Measurements from ENCODE around the gene SDR9C7.
"Not testable (repeated sequence)": the region's sequence is repeated elsewhere in the genome, so short reads cannot be mapped to it uniquely, and the experiment has no call there.

The SDR9C7 gene

DNA sequence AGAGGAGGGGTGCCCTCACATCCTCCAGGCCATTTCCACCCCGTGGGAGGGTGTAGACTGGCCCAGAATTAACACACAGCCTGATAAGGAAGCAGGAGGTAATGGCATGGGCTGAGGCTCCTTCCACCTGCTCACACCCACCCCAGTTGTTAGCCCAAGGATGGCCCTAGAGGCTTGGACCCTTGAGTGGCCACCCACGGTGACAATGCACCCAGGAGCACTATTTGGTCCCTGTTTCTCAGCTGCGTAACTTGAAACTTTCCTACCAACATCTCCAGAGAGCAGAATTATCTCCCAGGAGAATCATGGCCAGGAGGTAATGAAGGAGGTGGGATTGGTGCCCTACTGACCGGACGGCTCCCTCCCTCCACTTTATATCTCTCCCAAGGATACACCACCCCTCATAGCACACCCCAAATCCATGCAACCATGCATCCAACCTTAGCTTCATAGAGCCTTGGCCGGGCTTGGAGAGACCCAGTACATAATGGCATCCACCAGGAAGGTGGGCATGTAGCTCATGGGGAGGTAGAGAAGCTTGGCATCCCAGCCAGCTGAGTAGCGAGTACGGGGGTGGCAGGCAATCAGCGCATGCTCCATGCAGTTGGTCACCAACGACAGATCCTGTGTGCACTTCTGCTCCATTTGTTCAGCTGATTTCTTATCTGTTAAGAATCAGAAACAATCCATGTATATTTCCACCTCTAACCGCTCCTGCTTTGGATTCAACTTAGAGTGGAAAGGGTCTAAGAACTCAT lies 17.6 kb upstream of the SDR9C7 start:
- DNase-seq: no peak

DNA sequence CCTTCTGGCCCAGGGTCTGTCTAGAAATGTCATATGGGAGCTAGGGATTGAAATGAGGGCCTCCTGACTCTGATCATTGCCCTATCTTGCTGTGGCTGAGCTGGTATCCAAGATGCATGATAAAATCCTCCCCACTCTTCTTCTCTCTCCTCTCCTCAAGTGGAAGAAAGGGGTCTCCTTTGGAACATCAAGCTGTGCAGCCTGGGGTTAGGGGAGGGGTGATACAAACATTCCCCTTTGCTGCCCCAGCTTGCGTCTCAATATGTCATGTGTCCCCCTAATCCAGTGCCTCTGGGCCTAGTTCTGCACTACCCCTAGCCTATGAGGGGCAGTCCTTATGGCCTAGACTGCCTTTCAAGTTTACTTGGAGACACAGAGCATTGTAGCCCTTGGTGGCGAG lies 14.7 kb upstream of the SDR9C7 start:
- DNase-seq: no peak

DNA sequence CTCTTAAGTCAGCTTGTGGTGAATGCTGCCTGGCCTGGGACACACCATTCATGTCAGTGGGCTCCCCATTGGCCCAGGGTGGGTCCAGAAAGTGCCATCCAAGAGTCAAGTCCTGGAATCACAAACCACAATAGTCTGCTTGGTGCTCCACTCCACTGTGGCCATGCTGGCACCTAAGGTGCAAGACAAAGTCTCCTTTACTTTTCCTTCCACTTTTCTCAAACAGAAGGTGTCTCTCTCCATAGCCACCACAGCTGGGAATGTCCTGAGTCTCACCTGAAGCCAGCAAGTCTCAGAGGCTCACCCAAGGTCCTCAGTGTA lies 14.2 kb upstream of the SDR9C7 start:
- no peak for DNase-seq

DNA sequence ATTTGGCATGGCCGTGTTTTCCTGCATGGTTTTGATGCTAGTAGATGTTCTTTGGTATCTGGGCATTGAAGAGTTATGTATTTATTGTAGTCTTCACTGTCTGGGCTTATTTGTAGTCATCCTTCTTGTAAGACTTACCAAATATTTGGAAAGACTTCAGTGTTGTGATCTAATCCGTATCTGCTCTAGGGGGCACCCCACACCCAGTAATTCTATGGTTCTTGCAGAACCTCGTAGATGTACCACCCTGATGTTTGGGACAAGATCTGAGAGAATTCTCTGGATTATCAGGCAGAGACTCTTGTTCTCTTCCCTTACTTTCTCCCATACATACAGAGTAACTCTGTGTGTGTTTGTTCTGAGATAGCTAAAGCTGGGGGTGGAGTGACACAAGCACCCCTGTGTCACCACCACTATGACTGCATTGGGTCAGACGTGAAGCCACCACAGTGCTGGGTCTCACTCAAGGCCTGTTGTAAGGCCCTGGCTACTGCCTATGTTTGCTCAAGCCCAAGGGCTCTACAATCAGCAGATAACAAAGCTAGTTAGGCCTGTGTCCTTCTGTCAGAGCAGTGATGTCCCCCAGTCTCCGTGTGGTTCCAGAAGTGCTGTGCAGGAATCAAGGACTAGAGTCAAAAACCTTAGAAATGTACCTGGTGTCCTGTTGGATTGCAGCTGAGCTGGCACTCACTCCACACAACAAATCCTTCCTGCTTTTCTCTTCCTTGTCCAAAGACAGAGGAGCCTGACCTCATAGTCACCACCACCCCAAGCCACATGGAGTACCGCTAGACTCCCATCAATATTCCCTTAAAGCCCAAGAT lies 13.6 kb upstream of the SDR9C7 start:
- DNase-seq: no peak

DNA sequence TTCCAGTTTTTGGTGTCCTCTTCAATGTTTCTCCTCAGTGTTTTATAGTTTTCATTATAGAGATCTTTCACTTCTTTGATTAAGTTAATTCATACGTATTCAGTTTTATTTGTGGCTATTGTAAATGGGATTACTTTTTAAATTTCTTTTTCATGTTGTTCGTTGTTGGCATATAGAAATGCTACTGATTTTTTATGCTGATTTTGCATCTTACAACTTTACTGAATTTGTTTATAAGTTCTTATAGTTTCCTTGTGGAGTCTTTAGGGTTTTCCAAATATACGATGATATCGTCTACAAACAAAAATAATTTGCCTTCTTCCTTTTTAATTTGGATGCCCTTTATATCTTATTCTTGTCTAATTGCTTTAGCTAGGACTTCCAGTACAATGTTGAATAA lies 9.7 kb upstream of the SDR9C7 start:
- no peak for DNase-seq

DNA sequence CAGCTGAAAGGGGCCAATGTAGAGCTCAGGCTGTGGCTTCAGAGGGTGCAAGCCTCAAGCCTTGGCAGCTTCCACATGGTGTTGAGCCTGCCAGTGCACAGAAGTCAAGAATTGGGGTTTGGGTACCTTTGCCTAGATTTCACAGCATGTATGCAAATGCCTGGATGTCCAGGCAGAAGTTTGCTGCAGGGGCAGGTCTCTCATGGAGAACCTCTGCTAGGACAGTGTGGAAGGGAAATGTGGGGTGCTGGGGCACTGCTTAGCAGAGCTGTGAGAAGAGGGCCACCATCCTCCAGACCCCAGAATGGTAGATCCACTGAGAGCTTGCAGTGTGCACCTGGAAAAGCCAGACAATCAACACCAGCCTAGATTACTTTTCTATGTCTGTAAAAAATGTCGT lies 9.2 kb upstream of the SDR9C7 start:
- DNase-seq: not testable (repeated sequence)

DNA sequence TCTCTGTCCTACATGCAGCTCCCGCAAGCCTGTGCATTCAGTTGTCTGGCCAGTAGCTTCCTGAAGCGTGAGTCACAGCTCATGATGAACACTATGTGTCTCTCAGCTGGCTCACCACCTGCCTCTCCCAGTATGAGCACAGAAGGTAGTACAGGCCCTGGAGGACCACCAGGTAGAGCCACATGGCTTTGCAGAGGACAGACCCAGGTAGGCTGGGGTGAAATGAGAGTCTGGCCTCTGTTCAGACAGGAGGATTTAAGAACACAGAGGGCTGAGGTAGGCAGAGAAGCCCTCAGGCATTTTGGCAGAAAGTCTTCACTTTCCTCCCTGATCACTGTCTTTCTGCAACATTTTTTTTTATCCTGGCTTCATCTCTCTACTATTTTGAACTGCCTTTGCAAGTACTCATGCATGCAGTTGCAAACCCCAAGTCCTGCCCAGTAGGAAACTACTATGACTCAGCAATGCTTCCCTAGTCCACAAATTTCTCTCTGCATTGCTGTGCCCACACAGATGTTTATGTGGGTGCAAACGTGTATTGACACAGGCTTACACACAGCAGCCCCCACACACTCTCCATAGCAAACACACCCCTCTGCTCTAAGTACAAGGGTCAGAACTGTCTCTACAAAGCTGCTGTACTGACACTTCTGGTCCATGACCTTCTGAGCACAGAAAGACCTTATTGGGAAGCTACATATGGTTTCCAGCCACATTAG lies 7.2 kb upstream of the SDR9C7 start:
- DNase-seq: no peak

DNA sequence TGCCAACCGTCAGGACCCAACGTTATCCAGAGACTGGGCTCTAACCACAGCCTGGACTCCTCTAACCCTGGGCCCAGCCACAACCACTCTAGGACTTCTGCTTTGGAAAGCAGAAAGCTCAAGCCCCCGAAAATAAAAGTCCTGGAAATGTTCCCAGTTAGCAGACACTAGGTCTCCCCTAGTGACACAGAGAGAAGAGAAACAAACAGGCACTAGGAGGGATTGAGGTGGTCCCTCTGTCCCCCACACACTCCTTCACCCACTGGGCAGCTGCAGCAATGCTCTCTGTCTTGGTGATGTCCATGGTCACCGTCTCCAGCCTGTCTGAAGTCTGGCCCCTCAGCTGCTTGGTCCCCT lies 6.7 kb upstream of the SDR9C7 start:
- DNase-seq: not testable (repeated sequence)

DNA sequence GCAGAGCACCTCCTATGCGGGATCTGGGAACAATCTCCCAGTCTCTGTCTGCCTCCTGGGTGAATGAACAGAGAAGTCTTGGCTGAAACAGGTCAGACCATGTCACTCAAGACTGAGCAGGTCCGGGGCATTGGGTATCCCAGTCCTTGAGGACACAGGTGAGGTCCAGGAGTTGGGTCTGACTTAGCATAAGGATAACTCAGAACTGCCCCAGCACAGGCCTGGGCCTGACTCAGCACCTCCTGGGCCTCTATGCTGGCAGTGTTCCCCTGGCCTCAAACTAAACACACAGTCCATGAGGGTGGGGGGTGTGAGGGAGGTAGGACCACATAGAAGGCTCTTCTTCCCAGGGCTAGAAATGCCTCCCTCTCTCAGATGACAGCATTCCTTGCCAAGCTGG lies 1.5 kb upstream of the SDR9C7 start:
- no peak for DNase-seq

DNA sequence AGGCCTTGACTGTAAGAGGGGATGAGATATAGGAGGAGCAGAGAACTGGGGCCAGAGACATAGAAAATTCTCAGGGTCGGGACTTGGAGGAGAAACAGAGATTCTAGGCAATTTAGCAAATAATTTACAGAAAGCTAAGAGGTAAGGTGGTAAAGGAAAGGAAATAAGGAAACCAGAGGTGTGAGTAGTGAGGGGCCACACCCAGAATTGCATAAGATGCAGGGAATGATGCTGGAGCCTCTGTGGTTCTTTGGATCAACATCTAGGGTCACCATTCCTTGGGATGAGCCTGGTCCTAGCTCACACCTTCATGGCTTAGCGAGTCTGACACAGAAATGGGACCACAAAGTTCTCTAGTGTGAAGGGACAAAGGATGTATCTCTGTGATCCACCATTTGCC lies 949 bp upstream of the SDR9C7 start:
- DNase-seq: no peak

DNA sequence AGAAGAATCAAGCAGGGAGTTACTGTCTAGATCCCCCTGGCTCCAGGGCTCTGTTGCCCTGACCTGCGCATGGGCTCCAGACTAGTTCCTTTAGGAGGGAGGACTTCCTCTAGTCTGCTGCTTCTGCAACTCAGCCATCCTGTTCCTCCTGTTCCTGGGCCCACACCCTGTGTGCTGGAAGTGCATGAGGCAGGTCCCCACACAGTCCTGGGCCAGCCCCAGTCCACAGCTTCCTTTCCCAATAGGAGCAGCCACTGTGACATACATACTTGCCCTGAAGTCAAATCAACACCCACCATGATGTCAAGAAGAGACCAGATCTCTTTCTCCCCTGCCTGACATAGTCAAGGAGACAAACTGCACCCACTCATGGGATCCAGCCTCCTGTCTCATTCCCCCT lies 1.3 kb downstream of the SDR9C7 start:
- no peak for DNase-seq

DNA sequence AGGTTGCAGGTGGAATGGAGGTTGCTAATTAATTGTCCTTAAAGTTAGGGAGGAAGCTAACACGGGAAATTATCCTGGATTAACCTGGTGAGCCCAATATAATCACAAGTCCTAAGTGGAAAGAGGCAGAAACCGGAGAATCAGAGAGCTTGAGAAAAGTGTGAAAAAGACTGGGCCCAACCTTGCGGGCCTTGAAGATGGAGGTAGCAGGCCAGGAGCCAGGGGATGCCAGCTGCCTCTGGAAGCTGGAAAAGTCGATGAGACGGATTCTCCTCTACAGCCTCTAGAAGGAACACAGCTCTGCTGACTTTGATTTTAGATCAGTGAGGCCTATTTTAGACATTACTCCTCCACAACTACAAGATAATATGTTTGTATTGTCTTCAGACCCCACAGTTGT lies 2.1 kb downstream of the SDR9C7 start:
- DNase-seq: no peak

DNA sequence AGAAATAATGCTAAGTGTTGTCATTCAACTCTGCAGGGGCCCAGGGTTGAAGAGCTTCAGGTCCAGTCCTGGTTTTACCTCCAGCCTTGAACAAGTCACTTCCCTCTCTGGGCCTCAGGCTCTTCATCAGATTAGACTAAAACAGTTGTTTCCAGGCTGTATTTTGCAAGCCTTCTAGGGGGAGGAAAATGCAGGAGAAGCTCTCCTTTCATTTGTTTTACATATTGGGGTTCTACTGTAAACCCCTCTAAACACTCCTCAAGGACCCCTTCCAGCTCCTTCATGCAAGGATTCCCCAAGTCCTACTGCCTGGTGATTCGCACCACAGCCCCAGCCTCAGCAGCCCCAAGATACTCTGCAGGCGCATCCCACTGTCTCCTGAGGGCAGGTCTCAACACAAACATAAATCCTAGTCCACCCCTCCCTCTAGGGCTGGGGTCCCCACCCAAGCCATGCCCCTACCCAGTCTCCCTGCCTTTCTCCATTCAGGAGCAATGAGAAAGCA lies 2.7 kb downstream of the SDR9C7 start:
- no peak for DNase-seq

DNA sequence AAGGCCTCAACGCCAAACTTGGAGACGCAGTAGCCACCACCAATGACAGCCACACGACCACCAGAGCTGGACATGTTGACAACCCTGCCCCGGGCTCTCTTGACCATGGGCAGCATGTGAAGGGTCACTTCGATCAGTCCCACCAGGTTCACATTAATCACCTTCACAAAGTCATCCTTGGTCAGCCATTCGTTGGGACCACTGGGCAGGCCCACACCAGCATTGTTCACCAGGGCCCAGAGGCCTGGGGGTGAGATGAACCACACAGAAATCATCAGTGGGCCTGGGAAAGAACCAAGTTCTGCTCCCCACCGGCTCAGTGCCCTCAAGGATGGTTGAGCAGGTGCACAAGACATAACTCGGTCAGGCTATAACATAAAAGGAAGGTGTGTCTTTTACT lies 4.0 kb downstream of the SDR9C7 start:
- no peak for DNase-seq

DNA sequence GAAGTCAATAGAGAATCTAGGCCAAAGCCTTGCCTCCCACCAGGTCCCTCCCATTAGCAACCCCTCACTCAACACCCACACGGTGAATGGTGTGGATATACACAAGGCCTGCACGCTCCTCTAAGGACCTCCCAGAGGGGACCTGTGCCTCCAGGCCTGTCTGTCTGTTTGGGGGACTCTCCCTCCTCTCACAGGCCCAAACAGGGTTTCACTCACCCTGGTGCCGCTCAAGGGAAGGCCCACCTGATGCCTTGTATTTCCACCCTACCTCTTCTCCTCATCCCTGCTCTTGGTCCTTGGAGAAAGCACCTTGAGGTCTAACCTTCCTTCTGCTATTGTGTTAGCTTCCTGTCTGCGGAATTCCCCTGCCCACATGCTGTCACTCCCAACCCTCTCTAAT lies 4.4 kb downstream of the SDR9C7 start:
- no peak for DNase-seq

DNA sequence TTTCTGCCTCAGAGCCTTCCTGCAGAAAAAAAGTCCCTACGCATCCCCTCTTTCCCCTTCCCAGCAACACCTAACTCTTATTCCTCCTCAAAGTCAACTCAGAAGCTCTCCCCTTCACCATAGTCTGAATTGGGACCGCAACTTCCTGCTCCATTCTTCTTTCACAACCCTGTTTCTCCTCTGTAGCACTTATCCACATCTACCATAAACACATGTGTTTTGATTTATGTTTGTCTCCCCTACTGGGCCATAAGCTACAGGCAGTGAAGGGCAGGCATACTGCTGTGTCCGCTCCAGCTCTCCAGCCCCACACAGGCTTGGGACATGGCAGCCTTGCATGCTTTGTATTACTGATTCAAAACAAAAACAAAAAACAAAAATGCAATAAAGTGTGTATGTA lies 5.9 kb downstream of the SDR9C7 start:
- no peak for DNase-seq

DNA sequence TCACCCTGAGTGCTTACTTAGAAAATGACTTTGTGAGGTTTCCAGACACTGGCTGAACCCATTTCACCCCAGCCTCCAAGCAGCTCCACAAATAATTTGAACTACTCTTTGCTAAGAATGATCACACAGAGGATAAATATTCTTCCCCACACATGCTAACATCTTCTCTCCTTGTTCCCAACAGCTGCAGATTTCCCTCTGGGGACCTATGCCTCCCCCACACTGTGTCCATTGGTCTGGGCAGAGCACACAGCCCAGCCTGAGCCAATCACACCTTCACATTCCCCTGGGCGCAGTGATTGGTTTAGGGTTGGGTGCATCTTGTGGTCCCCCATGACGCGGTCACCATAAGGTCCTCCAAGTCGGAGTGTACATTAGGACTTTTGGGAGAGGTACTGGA lies 6.9 kb downstream of the SDR9C7 start:
- no peak for DNase-seq

DNA sequence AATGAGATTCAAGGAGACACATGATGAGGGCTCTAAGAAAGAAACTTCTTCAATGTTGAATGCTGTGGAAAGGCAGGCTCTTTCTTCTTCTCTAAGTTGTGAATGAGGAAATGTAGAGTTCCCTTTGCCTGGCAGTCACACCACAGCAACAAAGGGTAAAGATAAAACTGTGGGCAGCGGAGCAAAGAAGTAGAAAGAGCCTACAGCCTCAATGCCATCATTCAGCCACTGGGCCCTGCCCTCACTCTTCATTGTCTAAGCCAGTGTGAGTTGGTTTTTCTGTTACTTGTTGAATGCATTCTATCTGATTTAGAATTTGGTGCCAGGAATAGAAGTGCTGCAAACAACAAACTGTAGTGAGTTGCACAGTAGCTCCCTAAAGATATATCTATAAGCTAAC lies 12.2 kb downstream of the SDR9C7 start:
- no peak for DNase-seq

DNA sequence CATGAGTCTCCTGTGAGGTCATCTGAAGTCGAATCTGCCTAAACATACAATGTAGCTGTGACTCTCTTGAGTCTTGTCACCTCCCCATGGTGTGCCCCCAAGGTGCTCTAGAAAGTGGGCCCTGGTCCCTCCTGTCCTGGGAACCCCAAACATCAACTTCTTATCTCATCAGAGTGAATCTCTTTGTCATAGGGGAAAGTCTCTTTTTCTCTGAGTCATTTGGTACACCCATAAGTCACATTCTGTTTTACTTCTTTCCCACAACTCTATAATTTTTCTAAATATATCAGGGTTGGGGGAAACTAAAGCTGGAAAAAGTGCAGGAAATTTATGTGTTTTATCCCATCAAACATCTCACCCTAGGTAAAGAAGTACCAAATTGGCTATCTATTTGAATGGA lies 12.9 kb downstream of the SDR9C7 start:
- no peak for DNase-seq

DNA sequence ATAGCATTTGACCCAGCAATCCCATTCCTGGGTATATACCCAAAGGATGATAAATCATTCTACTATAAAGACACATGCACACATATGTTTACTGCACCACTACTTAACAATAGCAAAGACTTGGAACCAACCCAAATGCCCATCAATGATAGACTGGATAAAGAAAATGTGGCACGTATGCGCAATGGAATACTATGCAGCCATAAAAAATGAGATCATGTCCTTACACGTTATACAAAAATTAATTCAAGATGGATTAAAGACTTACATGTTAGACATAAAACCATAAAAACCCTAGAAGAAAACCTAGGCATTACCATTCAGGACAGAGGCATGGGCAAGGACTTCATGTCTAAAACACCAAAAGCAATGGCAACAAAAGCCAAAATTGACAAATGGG lies 16.1 kb downstream of the SDR9C7 start:
- DNase-seq: not testable (repeated sequence)

DNA sequence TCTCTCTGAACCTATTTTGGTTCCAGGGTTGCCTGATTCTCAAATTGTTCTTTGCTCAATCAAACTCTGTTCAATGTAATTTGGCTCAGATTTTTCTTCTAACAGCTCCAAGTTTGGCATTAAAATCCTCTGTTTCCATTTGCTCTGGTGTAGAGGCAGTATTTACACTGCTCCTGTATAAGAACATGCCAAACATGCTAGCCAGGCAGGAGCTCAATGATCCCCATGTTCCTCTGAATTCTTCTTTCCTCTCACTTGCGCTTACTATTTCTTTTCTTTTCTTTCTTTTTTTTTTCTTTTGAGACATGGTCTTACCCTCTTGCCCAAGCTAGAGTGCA lies 17.2 kb downstream of the SDR9C7 start:
- DNase-seq: no peak

DNA sequence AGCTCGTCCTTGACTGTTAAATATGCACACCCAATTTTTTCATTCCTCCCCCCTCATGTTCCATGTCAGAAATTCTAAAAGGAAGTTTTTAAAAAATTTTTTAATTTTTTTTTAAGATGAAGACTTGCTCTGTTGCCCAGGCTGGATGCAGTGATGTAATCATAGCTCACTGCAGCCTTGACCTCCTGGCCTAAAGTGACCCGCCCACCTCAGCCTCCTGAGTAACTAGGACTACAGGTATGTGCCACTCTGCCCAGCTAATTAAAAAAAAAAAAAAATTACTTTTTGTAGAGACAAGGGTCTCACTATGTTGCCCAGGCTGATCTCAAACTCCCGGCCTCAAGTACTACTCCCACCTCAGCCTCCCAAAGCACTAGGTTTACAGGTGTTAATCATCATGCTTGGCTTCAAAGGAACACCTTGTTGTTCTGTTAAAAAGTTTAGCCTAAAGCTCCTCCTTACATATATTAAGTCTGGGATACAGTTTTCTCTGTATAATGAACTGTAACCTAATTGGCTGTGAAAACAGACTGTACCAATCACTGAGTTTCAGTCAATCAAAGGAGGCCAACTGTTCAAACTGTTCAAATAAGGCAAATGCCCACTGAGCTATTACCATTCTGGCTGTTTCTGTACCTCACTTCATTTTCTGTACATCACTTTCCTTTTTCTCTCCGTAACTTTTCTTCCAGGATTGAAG lies 17.8 kb downstream of the SDR9C7 start:
- DNase-seq: no peak

DNA sequence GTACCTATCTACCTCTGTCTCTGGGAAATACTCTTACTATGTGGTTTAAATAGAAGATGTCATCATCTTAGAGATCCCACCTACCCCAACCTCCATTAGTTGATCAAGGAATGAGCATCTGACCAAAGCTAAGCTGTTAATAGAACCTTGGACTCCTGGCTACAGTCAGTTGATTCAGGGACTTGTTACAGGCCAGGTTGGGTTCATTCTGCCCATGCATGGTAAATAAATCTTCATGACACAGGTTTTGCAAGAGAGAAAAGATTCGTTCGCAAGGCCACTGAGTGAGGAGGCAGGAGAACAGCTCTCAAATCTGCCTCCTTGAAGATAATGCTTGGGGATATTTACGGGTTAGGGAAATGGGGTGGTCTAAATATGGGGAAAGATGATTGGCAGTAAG lies 19.5 kb downstream of the SDR9C7 start:
- no peak for DNase-seq

DNA sequence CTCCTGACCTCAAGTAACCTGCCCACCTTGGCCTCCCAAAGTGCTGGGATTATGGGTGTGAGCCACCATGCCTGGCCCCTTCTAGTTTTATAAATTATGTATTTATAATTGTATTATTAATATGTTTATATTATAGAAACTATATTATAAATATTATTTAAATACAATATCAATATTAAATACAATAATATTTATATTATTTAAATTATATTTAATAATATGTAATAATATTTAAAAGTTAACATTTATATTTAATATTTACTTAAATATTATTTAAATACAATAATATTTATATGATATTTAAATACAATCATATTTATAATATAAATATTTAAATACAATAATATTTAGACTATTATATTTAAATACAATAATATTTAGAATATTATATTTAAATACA lies 20.0 kb downstream of the SDR9C7 start:
- DNase-seq: no peak
